Measurements from ENCODE around the gene KCTD18. TPM values are rescaled to one million over a fixed set of nuclear protein-coding genes. Genes with fewer than 3 reads are reported as not detected.

Gene KCTD18
- total and polyA plus RNA-seq, 12 donors = 5.0 to 16.5 (median 9.9) TPM

DNA sequence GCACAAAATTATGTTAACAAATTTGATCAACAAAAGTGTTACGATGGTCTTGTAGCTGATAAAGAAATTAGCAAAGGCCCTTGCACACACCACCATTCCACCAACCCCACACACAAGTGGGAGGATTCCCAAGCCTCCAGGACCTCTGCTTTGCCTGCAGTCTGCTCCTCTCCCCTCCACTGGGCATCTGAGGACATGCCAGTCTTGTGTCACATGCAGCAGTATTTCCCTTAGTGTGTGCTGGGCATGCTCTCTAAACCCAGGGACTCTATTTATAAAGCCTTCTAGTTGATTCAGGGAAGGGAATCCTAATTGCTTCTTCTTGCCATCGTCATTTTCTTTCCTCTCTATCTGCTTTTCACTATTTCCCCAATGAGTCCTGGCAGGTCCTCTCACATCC is 53.3 kb downstream of the KCTD18 start:
- peak overlapping the region in 1 of 10 donors; percentile 9 for H3K27ac ChIP-seq
- DNase-seq (no peak), ATAC-seq (peak; percentile 40 to 88 (median 70))
- intact Hi-C loops (cut with DNase I) = loop anchor here in 1 of 10 donors (10.0 kb wide), 1 partner anchor 152 kb away; the partner anchor contains the start of gene SPATS2L
- 62 to 80% methylated on average over 2 of the region's 2 CpGs for WGBS, 2 donors
- no peak overlapping the region for H3K4me3 ChIP-seq
- no peaks in the 10 kb centered on the region for H3K9me3 ChIP-seq
- H3K36me3 ChIP-seq = peaks cover 0 to 32% (median 2%) of the 10 kb centered on the region in 9 donors
- TF ChIP-seq, protein P1, sequence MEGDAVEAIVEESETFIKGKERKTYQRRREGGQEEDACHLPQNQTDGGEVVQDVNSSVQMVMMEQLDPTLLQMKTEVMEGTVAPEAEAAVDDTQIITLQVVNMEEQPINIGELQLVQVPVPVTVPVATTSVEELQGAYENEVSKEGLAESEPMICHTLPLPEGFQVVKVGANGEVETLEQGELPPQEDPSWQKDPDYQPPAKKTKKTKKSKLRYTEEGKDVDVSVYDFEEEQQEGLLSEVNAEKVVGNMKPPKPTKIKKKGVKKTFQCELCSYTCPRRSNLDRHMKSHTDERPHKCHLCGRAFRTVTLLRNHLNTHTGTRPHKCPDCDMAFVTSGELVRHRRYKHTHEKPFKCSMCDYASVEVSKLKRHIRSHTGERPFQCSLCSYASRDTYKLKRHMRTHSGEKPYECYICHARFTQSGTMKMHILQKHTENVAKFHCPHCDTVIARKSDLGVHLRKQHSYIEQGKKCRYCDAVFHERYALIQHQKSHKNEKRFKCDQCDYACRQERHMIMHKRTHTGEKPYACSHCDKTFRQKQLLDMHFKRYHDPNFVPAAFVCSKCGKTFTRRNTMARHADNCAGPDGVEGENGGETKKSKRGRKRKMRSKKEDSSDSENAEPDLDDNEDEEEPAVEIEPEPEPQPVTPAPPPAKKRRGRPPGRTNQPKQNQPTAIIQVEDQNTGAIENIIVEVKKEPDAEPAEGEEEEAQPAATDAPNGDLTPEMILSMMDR (IDR thresholded peaks at IDR 0.05) = no peak
- peaks cover 0 to 26% (median 12%) of the 10 kb centered on the region in 9 donors for H3K4me1 ChIP-seq
- no peaks in the 10 kb centered on the region for H3K27me3 ChIP-seq

DNA sequence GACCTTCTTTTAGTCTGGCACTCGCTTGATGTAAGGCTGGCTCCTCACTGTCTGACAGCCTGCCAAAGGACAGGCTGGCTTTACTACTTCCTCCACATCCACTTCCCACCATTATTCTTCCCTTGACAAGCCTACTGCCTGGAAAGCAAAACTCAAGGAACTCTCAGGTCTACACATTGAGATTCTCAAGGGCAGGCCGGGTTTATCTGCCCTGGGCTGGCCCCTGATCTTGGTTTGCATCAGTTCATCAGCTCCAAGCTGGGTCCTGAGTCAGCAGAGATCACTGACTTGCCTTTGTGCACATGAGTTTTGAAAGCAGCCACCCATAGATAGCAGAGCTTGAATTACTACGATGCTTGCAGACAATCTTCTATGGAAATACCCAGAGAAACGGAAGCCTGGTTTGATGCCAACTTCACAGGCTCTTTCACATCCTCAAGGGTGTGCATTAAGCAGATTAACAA is 53.9 kb downstream of the KCTD18 start:
- no peaks in the 10 kb centered on the region for H3K27me3 ChIP-seq
- no peaks in the 10 kb centered on the region for H3K9me3 ChIP-seq
- WGBS, 2 donors = 46 to 49% methylated on average over 4 of the region's 4 CpGs
- intact Hi-C loops (cut with DNase I) = loop anchor here in 1 of 10 donors (10.0 kb wide), 1 partner anchor 151 kb away; the partner anchor contains the start of gene SPATS2L
- H3K27ac ChIP-seq = peak overlapping the region in 2 of 10 donors; percentile 26 to 38
- DNase-seq (no peak), ATAC-seq (peak; percentile 17 to 64 (median 38))
- H3K4me1 ChIP-seq = peaks cover 0 to 26% (median 12%) of the 10 kb centered on the region in 9 donors
- H3K36me3 ChIP-seq = peaks cover 0 to 31% (median 0%) of the 10 kb centered on the region in 9 donors
- TF ChIP-seq, protein P1 (IDR thresholded peaks at IDR 0.05) = no peak
- H3K4me3 ChIP-seq = no peak overlapping the region

DNA sequence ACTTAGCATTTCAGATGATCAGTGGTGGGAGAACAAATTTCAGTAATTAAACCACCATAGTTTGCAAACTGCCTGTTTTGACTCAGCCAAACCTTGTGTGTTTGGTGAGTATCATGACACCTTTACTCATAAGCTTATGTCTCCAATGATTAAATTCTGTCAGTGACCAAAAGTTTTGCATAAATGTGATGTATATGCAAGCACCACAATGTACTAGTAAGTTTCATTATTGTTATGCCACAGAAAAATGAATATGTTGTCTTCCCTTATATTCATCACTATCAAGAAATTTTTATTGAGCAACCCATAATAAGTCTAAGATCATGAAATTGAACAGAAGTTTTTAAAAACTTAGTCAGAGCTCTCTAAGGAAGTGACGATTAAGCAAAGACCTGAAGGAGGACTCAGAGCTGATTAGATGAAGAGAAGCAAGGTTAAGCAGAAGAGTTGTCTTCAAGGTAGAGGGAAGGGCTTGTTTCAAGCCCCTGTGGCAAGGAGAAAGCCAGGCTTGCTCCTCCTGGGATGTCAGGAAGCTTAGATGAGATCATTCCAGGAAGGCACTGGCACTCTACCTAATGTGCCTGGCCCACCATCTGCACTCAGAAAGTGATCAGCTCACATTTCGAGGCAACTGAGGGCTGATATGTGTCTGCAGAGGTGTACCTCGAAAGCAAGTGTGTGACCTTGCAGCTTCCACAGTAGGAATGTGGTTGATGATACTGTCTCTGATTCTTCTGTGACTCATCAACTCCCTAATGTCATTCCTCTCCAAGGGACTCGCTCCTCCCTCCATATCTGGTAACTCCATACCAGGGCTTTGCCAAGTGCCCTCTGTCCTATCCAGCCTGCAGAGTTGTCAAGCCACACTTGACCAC is 54.7 kb downstream of the KCTD18 start:
- Histone ChIP-seq H3K9me3 (no peaks in the 10 kb centered on the region), H3K27me3 (no peaks in the 10 kb centered on the region), H3K4me3 (no peak overlapping the region), H3K27ac (peak overlapping the region in 2 of 10 donors; percentile 26 to 38), H3K36me3 (peaks cover 0 to 31% (median 0%) of the 10 kb centered on the region in 9 donors), H3K4me1 (peaks cover 0 to 26% (median 12%) of the 10 kb centered on the region in 9 donors)
- 79 to 80% methylated on average over 4 of the region's 4 CpGs for WGBS, 2 donors
- TF ChIP-seq, protein P1 (IDR thresholded peaks at IDR 0.05) = no peak
- peak in 7 of 8 donors; percentile 5 to 80 (median 46) for ATAC-seq
- intact Hi-C loops (cut with DNase I) = loop anchor here in 1 of 10 donors (10.0 kb wide), 1 partner anchor 150 kb away; the partner anchor contains the start of gene SPATS2L
- no peak for DNase-seq

DNA sequence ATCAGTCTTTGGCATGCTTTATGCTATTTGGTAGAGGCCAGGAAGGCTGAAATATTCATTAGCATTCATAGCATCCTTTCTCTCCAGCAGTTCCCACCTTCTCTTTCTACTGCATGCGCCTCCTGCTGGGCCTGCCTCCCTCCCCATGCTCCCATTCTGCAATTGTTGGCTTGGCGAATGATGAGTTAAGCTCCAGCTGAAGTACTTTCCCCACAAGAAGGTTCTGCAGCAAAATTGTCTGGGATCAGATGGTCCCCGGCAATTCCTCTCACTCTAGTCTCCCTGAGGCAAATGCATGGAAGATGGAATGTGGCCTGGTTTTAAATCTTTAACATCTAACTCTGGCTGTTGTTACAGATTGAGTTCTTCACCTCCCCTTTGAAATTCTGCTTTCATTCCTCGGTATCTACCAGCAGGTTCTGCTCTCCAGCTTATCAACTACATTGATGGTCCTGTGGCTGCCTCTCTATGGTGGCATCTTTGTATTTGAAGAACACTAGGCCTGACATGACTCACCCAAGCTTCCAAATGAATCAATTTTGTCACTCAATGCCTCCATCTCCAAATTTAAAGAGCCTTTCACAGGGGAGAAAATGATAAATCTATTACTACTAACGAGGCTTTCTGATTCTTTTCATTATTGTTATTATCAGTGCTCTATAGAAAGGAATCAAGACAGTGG is 55.9 kb downstream of the KCTD18 start:
- TF ChIP-seq, protein P1 (IDR thresholded peaks at IDR 0.05) = no peak
- DNase-seq = no peak
- WGBS, 2 donors = 77 to 96% methylated on average over 5 of the region's 5 CpGs
- intact Hi-C loops (cut with DNase I) = loop anchor here in 1 of 10 donors (10.0 kb wide), 1 partner anchor 149 kb away; the partner anchor contains the start of gene SPATS2L
- peaks cover 0 to 26% (median 12%) of the 10 kb centered on the region in 9 donors for H3K4me1 ChIP-seq
- no peaks in the 10 kb centered on the region for H3K27me3 ChIP-seq
- H3K36me3 ChIP-seq = peaks cover 0 to 27% (median 0%) of the 10 kb centered on the region in 9 donors
- H3K9me3 ChIP-seq = no peaks in the 10 kb centered on the region
- H3K4me3 ChIP-seq = no peak overlapping the region
- ATAC-seq = no peak
- H3K27ac ChIP-seq = no peak overlapping the region
